Heart left ventricle (tissue), 16 donors: Measurements from ENCODE around the gene TRAPPC2B. TPM values are rescaled to one million over a fixed set of nuclear protein-coding genes. Genes with fewer than 3 reads are reported as not detected.
"Not testable (repeated sequence)": the region's sequence is repeated elsewhere in the genome, so short reads cannot be mapped to it uniquely, and the experiment has no call there.

Experiments
- ATAC-seq, 4 donors: fragments of 200-7000 bp; cut with Tn5 transposase; one replicate each; pipeline ENCODE4 v1.9.1; 2020 to 2022; ENCODE audit warnings: moderate library complexity in 4 of 4, mild to moderate bottlenecking in 3 of 4, moderate number of reproducible peaks in 1 of 4
- DNase-seq, 5 donors: peaks; one replicate each; pipeline ENCODE4 v3.0.0-alpha.2; 2020
- H3K27ac ChIP-seq, 12 donors: fragments of 200-600 bp; sonication (generic) in 4 of 12; one replicate each; pipeline versions ENCODE4 v1.5.0 to v1.8.0; 2016 to 2022; ENCODE audit warnings: mild to moderate bottlenecking in 2 of 12
- H3K27me3 ChIP-seq, 9 donors: fragments of 200-600 bp; sonication (generic) in 2 of 9; one replicate each; pipeline versions ENCODE4 v1.5.1 to v1.8.0; 2016 to 2022; ENCODE audit warnings: mild to moderate bottlenecking in 3 of 9
- H3K36me3 ChIP-seq, 9 donors: fragments of 200-600 bp; sonication (generic) in 2 of 9; one replicate each; pipeline versions ENCODE4 v1.5.0 to v1.8.0; 2018 to 2022; ENCODE audit warnings: mild to moderate bottlenecking in 2 of 9
- H3K4me1 ChIP-seq, 12 donors: fragments of 200-600 bp; sonication (generic) in 4 of 12; one replicate each; pipeline versions ENCODE4 v1.5.0 to v1.8.0; 2016 to 2022; ENCODE audit warnings: mild to moderate bottlenecking in 3 of 12
- H3K4me3 ChIP-seq, 12 donors: fragments of 200-600 bp; sonication (generic) in 4 of 12; one replicate each; pipeline versions ENCODE4 v1.5.0 to v1.8.0; 2017 to 2022; ENCODE audit warnings: mild to moderate bottlenecking in 9 of 12, moderate library complexity in 4 of 12
- H3K9me3 ChIP-seq, 12 donors: fragments of 200-600 bp; sonication (generic) in 4 of 12; one replicate each; pipeline versions ENCODE4 v1.5.0 to v1.8.0; 2016 to 2022; ENCODE audit warnings: mild to moderate bottlenecking in 1 of 12
- CTCF ChIP-seq, 12 donors: fragments of 200-600 bp; sonication (generic) in 4 of 12; IDR thresholded peaks; one replicate each; pipeline versions ENCODE4 v1.5.0 to v1.8.0; 2018 to 2022; ENCODE audit warnings: antibody characterized with exemption in 12 of 12, mild to moderate bottlenecking in 5 of 12
- POLR2A ChIP-seq, 2 donors: fragments of 450-650 bp; IDR thresholded peaks; one replicate each; pipeline ENCODE4 v1.6.1; 2017; ENCODE audit warnings: antibody characterized with exemption in 2 of 2, mild to moderate bottlenecking in 2 of 2, moderate library complexity in 2 of 2
- WGBS, 4 donors: extraction: QIAGEN DNeasy Blood & Tissue Kit in 2 of 4; methylation state at CpG; one replicate each; pipeline versions ENCODE4 v1.1.5 to v1.1.7; 2013 to 2018; 5-methylcytosine and 5-hydroxymethylcytosine counted together
- intact Hi-C, 10 donors: fragments of 100-400 bp; cut with DNase I; formaldehyde crosslinking; loops; one replicate each; pipeline versions ENCODE4 v1.11.1 to v1.14.2; 2022
- polyA plus RNA-seq, 2 donors: library from polyadenylated mRNA; stranded (reverse); fragments of 200-250 nt; gene quantifications; one replicate each; pipeline ENCODE4 v1.2.3, GENCODE V29; 2013
- total RNA-seq, 9 donors: library from RNA; depleted of rRNA in 2 of 9; stranded (reverse); fragments of >200 nt in 2 of 9; fragmentation: NEBNext Ultra II Directional in 3 of 9; extraction: Animal tissue kit (Norgen Biotek cat#: 25700) in 3 of 9; gene quantifications; one replicate each; pipeline versions ENCODE4 v1.1.0 to v1.2.4, GENCODE V29; 2016 to 2023
- donor health status: ischemic (EF 13 %, LVEDD 7.1; RV severe dilation, severe dysfunction).
- donor health status: healthy with polysubstance abuse.
- donor health status: DM: no; HTN: yes; CAD: no.
- donor health status: DM: no; HTN: no; CAD: no.
- donor health status: ischemic (EF 25% LVEDD 6.9; RV normal size, moderate dysfunction).
- donor health status: ischemic (EF 25% LVEDD 5.7; RV mildly dilated, moderate dysfunction).
- donor health status: healthy.
- donor health status: DM: yes; HTN: yes; CAD: no.
- donor health status: ischemic (EF 35%, LVEDD 5.7; RV mildly dilated, moderate dysfunction).
- donor health status: nonischemic (EF 11% LVEDD 7.7; RV severe dilation, severe dysfunction).
- donor health status: DM: yes; HTN: yes; CAD: no.
- donor health status: PGD.
- donor health status: ischemic (EF 29% LVEDD 5.4; RV normal size, mild dysfunction).
- donor health status: nonischemic (EF 23%, LVEDD 6.1; RV moderate dilation, normal function).

The TRAPPC2B gene
- total and polyA plus RNA-seq, 11 donors, result 7.4 to 35.6 (median 13.4) TPM

- 62 to 74% (median 71%) methylated on average over 2 of the region's 2 CpGs for WGBS, 4 donors
Observed at GRCh38 chr19:57362419-57362818, 932 bp upstream of the TRAPPC2B start.

GRCh38 chr19:57363688-57364181 lies 384 bp downstream of the TRAPPC2B start:
- H3K4me3 ChIP-seq, result peak overlapping the region; percentile 62 to 97 (median 82)
- intact Hi-C loops, result loop anchor here in 5 of 10 donors (1.0 to 5.0 kb wide), 4 partner anchors 12 to 81 kb away; partner anchors contain the start of genes ZNF543 (in 2 of the 5), ZNF304 (in 1 of the 5), ZNF460 (in 1 of the 5) and ZNF548 (in 1 of the 5)
- DNase-seq (no peak), ATAC-seq (peak in 3 of 4 donors; percentile 1 to 14 (median 2))
- no peak for TF ChIP-seq CTCF (IDR thresholded peaks at IDR 0.05)
- no peak for TF ChIP-seq POLR2A (IDR thresholded peaks at IDR 0.05)
- peaks cover 0 to 26% (median 0%) of the 10 kb centered on the region in 12 donors for H3K9me3 ChIP-seq
- H3K4me1 ChIP-seq, result peaks cover 0 to 37% (median 20%) of the 10 kb centered on the region in 12 donors
- peaks cover 0 to 31% (median 8%) of the 10 kb centered on the region in 9 donors for H3K36me3 ChIP-seq
- 1 to 2% (median 1%) methylated on average over 12 to 18 of the region's 18 CpGs for WGBS, 4 donors
- peak overlapping the region; percentile 83 to 98 (median 94) for H3K27ac ChIP-seq
- no peaks in the 10 kb centered on the region for H3K27me3 ChIP-seq

More at GRCh38 chr19:57362419-57362818, 932 bp upstream of the TRAPPC2B start:
- Histone ChIP-seq H3K36me3 (peaks cover 0 to 39% (median 21%) of the 10 kb centered on the region in 9 donors), H3K27me3 (no peaks in the 10 kb centered on the region), H3K4me3 (peak overlapping the region in 10 of 12 donors; percentile 15 to 97 (median 82)), H3K27ac (peak overlapping the region; percentile 83 to 98 (median 94)), H3K4me1 (peaks cover 0 to 37% (median 20%) of the 10 kb centered on the region in 12 donors), H3K9me3 (peaks cover 0 to 36% (median 0%) of the 10 kb centered on the region in 12 donors)
- intact Hi-C loops, result loop anchor here in 3 of 10 donors (5.0 kb wide), 2 partner anchors 40 to 80 kb away; partner anchors contain the start of genes ZNF543 (in 2 of the 3) and ZNF460 (in 1 of the 3)
- no peak for ATAC-seq
- TF ChIP-seq POLR2A (IDR thresholded peaks at IDR 0.05) (no peak), CTCF (IDR thresholded peaks at IDR 0.05) (no peak)
- DNase-seq, result no peak

- TF ChIP-seq POLR2A (IDR thresholded peaks at IDR 0.05) (no peak), CTCF (IDR thresholded peaks at IDR 0.05) (no peak)
- intact Hi-C loops, result no loop called here
- ATAC-seq, result no peak
- Histone ChIP-seq H3K27me3 (no peaks in the 10 kb centered on the region), H3K4me3 (no peak overlapping the region), H3K27ac (no peak overlapping the region), H3K4me1 (peaks cover 0 to 29% (median 17%) of the 10 kb centered on the region in 12 donors), H3K36me3 (peaks cover 0 to 28% (median 4%) of the 10 kb centered on the region in 9 donors), H3K9me3 (no peaks in the 10 kb centered on the region)
- 83 to 95% (median 87%) methylated on average over 2 of the region's 2 CpGs for WGBS, 4 donors
- no peak for DNase-seq
Observed at GRCh38 chr19:57366776-57367175, 3.4 kb downstream of the TRAPPC2B start.

- no peak for TF ChIP-seq CTCF (IDR thresholded peaks at IDR 0.05)
- no peaks in the 10 kb centered on the region for H3K27me3 ChIP-seq
- no peak overlapping the region for H3K27ac ChIP-seq
- peaks cover 7 to 81% (median 60%) of the 10 kb centered on the region in 9 donors for H3K36me3 ChIP-seq
- peaks cover 0 to 60% (median 20%) of the 10 kb centered on the region in 12 donors for H3K9me3 ChIP-seq
- no peak overlapping the region for H3K4me3 ChIP-seq
- no peak for ATAC-seq
- no peak for DNase-seq
- no peaks in the 10 kb centered on the region for H3K4me1 ChIP-seq
- WGBS, 4 donors, result 96 to 99% (median 98%) methylated on average over 6 of the region's 6 CpGs
- intact Hi-C loops, result no loop called here
Observed at GRCh38 chr19:57374179-57374578, 10.8 kb downstream of the TRAPPC2B start.

GRCh38 chr19:57374647-57375046 lies 11.3 kb downstream of the TRAPPC2B start:
- peaks cover 7 to 81% (median 60%) of the 10 kb centered on the region in 9 donors for H3K36me3 ChIP-seq
- H3K4me1 ChIP-seq, H3K27ac ChIP-seq, H3K27me3 ChIP-seq, H3K4me3 ChIP-seq, DNase-seq, intact Hi-C loops, ATAC-seq: not testable (repeated sequence)
- WGBS, 4 donors, result 91 to 99% (median 97%) methylated on average over 2 of the region's 2 CpGs
- H3K9me3 ChIP-seq, result peaks cover 0 to 64% (median 20%) of the 10 kb centered on the region in 12 donors
